ENCODE measurements around the gene ZYX.

GRCh38 chr7:143374561-143374960 is 6.6 kb upstream of the ZYX start:
- TF ChIP-seq CTCF (IDR thresholded peaks at IDR 0.05; ENCODE audit: poor library complexity), result no peak
- TF ChIP-seq EZH2 (IDR thresholded peaks at IDR 0.05; ENCODE audit: borderline replicate concordance), result no peak
- TF ChIP-seq EZH2phosphoT487 (IDR thresholded peaks at IDR 0.05; ENCODE audit: low read depth, severe bottlenecking, unreplicated experiment), result no peak
